ENCODE measurements around the gene RGP1. TPM values are rescaled to one million over a fixed set of nuclear protein-coding genes. Genes with fewer than 3 reads are reported as not detected.

RGP1 gene
- total RNA-seq, 2 donors from 2014 or later, result 19.4 to 30.3 TPM

GRCh38 chr9:35714579-35715252 lies 34.4 kb upstream of the RGP1 start:
- H3K27ac ChIP-seq, result no peak overlapping the region
- H3K4me1 ChIP-seq (replicated peaks), result no peaks in the 10 kb centered on the region
- H3K36me3 ChIP-seq, result peaks cover 62 to 74% of the 10 kb centered on the region in 2 donors
- intact Hi-C loops (cut with DNase I), result no loop called here
- 92% methylated on average over 13 of the region's 13 CpGs for WGBS
- H3K27me3 ChIP-seq (replicated peaks; ENCODE audit: insufficient read depth), result no peaks in the 10 kb centered on the region
- H3K9me3 ChIP-seq, result no peaks in the 10 kb centered on the region
- no peak overlapping the region for H3K4me3 ChIP-seq
- TF ChIP-seq CTCF (IDR thresholded peaks at IDR 0.05) (no peak), POLR2AphosphoS5 (IDR thresholded peaks at IDR 0.05) (no peak), POLR2A (IDR thresholded peaks at IDR 0.05) (no peak)
- DNase-seq (ENCODE audit: low spot score), result no peak

- Histone ChIP-seq H3K36me3 (peaks cover 64 to 76% of the 10 kb centered on the region in 2 donors), H3K27me3 (replicated peaks; ENCODE audit: insufficient read depth) (no peaks in the 10 kb centered on the region), H3K27ac (no peak overlapping the region), H3K9me3 (no peaks in the 10 kb centered on the region), H3K4me1 (replicated peaks) (no peaks in the 10 kb centered on the region), H3K4me3 (no peak overlapping the region)
- intact Hi-C loops (cut with DNase I), result no loop called here
- TF ChIP-seq POLR2AphosphoS5 (IDR thresholded peaks at IDR 0.05) (peak; percentile 10), CTCF (IDR thresholded peaks at IDR 0.05) (no peak)
- DNase-seq (ENCODE audit: low spot score), result no peak
- 81% methylated on average over 4 of the region's 4 CpGs for WGBS
Observed at GRCh38 chr9:35716230-35716629, 32.9 kb upstream of the RGP1 start.

DNA sequence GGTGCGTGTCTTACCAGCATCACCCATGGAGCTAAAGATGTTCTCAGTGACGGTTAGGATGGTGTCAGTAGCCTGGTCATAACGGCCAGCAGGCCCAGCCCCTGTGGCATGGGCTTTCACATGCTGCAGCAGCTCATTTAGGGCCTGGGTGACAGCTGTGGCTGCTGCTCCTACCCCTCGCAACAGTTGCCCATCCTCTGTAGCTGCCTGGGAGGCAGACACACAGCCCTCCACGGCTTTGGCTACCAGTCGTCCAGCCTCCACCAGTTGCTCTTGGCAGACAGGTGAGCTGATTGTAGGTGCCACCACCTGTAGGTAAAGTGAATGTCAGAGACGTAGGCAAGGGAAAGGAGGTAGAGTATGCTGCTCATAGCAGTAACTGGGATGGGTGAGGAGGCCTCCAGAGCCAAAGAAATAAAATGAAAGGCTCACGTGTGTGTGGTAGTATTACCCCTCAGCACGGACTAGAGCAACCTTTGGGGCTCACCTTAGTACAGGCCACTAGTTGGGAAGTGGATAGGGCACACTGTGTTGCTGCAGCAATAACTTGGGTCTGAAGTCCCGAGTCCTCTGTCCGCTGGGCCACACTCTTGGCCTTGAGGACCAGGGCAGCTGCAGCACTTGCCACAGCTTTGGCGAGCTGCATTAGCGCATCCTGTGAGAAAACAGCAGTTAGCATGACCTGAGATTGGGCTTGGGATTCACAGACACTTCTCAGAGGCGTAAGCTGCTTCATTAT lies 31.8 kb upstream of the RGP1 start:
- Histone ChIP-seq H3K4me3 (no peak overlapping the region), H3K4me1 (replicated peaks) (no peaks in the 10 kb centered on the region), H3K36me3 (peaks cover 55 to 66% of the 10 kb centered on the region in 2 donors), H3K9me3 (no peaks in the 10 kb centered on the region), H3K27ac (no peak overlapping the region), H3K27me3 (replicated peaks; ENCODE audit: insufficient read depth) (no peaks in the 10 kb centered on the region)
- no peak for TF ChIP-seq POLR2AphosphoS5 (IDR thresholded peaks at IDR 0.05)
- no peak for TF ChIP-seq CTCF (IDR thresholded peaks at IDR 0.05)
- TF ChIP-seq POLR2A (IDR thresholded peaks at IDR 0.05), result no peak
- intact Hi-C loops (cut with DNase I), result no loop called here
- whole genome bisulfite sequencing, result 88% methylated on average over 14 of the region's 14 CpGs
- no peak for DNase-seq (ENCODE audit: low spot score)

DNA sequence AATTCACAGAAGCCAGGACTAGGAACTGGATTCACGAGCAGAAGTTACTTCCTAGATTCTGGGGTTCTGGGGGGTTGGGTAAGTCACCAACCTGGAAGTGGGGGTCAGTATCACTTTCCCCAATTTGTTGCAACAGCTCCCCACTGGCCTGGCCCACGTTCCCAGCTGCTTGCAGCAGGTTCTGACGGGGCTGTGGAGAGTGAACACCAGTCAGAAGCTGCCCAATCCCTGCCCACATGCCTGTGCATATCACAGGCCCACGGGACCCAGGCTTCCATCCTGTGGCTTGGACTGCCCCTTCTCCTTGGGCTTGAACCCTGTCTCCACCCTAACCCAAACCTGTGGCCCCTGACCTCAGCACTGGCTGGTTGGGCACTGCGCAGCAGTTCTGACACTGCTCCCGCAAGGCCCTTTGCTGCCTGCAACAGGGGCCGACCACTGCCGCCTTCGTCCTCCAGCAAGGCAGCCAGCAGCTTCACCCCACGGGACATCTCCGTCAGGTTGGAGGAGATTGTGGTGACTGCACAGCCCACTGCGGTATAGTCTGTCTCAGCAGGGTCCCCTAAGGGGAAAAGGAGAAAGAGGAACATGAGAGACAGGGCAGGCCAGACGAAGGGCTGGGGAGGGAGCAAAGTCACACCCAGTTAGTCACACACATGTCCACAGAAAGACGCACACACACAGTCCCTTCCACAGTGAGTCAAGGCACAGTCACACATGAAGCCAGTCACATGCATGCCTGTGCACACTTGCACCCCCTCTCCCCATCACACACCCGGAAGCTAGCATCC lies 30.2 kb upstream of the RGP1 start:
- H3K9me3 ChIP-seq, result no peaks in the 10 kb centered on the region
- no peak overlapping the region for H3K4me3 ChIP-seq
- no peaks in the 10 kb centered on the region for H3K4me1 ChIP-seq (replicated peaks)
- no peak for DNase-seq (ENCODE audit: low spot score)
- intact Hi-C loops (cut with DNase I), result no loop called here
- H3K27me3 ChIP-seq (replicated peaks; ENCODE audit: insufficient read depth), result no peaks in the 10 kb centered on the region
- H3K36me3 ChIP-seq, result peaks cover 54% of the 10 kb centered on the region in 2 donors
- no peak overlapping the region for H3K27ac ChIP-seq
- TF ChIP-seq CTCF (IDR thresholded peaks at IDR 0.05), result no peak
- no peak for TF ChIP-seq POLR2AphosphoS5 (IDR thresholded peaks at IDR 0.05)
- TF ChIP-seq POLR2A (IDR thresholded peaks at IDR 0.05), result no peak
- 92% methylated on average over 15 of the region's 15 CpGs for WGBS

Data from prostate gland (tissue), 2 donors.